ENCODE results near the gene RNF150.

RNF150 gene

DNA sequence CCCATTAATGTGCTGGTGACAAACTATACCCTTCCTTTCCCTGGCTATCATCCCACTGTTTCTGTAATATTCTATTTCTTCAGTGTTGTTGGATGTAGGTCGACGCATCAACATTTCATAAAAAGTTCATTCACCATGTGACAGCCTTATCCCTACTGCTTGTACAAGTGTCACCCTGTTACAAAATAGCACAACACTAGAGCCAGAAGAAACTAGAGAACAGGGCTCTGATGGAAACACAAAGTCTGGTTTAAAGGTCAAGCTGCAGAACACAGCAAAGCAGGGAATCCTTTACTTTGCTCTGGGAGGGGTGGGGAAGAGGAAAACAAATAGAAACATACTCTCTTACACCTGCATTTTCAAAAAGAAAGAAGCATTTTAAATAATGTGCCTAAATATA, 245.8 kb downstream of the RNF150 start:
- Histone ChIP-seq H3K4me3 (no peak overlapping the region), H3K27ac (no peak overlapping the region)
- TF ChIP-seq, protein P1, sequence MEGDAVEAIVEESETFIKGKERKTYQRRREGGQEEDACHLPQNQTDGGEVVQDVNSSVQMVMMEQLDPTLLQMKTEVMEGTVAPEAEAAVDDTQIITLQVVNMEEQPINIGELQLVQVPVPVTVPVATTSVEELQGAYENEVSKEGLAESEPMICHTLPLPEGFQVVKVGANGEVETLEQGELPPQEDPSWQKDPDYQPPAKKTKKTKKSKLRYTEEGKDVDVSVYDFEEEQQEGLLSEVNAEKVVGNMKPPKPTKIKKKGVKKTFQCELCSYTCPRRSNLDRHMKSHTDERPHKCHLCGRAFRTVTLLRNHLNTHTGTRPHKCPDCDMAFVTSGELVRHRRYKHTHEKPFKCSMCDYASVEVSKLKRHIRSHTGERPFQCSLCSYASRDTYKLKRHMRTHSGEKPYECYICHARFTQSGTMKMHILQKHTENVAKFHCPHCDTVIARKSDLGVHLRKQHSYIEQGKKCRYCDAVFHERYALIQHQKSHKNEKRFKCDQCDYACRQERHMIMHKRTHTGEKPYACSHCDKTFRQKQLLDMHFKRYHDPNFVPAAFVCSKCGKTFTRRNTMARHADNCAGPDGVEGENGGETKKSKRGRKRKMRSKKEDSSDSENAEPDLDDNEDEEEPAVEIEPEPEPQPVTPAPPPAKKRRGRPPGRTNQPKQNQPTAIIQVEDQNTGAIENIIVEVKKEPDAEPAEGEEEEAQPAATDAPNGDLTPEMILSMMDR (IDR thresholded peaks at IDR 0.05), result no peak
- no peak for DNase-seq (ENCODE audit: low spot score)

DNA sequence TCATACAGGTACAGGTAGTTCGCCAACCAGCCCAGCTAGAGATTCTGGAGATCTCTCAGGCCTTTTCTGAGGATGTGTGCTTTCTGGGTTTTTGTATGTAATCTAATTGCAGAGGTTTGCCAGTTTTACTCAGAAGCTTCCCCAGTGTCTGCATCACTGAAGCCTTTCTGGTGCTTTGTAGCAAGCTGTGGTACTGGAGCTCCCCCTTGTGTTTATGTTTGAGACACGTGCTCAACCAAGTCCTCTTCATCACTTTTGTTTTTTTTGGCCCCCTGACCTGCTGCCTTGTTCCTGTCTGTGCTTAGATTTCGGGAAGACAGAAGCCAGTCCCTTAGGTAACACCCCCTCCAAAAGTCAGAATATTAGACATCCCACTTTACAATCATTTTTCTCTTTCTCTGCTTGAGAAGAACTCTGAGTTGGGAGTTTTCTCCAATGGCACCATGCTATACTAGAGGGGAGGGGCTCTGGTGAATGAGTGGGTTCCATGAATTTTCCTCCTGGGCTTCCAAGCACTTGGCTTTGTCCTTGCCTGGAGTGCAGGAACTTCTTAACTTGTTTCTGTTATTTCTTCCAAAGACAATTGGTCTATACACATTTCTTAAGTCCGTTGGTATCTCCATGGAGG, 248.7 kb downstream of the RNF150 start:
- Histone ChIP-seq H3K27ac (no peak overlapping the region), H3K4me3 (no peak overlapping the region)
- TF ChIP-seq, protein P1 (IDR thresholded peaks at IDR 0.05), result peak; percentile 15
- DNase-seq (ENCODE audit: low spot score), result no peak

DNA sequence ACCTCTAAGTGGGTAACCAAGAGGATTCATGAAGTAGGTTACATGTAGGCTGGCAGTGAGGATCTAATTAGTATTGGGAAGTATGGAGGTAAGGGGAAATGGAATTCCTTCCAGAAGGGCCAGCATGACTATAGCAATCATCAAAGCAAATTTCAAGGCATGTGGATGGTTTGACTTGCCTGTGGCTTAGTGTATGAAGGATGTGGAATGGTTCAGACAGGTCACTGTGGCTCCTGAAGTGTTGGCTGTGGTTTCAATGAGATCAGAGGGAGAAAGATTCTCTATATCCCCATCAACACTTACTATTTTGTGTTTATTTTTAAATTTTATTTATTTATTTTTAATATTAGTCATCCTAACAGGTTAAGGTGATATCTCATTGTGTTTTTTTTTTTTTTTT, 255.5 kb downstream of the RNF150 start:
- TF ChIP-seq, protein P1 (IDR thresholded peaks at IDR 0.05), result no peak
- H3K27ac ChIP-seq, result no peak overlapping the region
- no peak overlapping the region for H3K4me3 ChIP-seq
- DNase-seq (ENCODE audit: low spot score), result no peak

DNA sequence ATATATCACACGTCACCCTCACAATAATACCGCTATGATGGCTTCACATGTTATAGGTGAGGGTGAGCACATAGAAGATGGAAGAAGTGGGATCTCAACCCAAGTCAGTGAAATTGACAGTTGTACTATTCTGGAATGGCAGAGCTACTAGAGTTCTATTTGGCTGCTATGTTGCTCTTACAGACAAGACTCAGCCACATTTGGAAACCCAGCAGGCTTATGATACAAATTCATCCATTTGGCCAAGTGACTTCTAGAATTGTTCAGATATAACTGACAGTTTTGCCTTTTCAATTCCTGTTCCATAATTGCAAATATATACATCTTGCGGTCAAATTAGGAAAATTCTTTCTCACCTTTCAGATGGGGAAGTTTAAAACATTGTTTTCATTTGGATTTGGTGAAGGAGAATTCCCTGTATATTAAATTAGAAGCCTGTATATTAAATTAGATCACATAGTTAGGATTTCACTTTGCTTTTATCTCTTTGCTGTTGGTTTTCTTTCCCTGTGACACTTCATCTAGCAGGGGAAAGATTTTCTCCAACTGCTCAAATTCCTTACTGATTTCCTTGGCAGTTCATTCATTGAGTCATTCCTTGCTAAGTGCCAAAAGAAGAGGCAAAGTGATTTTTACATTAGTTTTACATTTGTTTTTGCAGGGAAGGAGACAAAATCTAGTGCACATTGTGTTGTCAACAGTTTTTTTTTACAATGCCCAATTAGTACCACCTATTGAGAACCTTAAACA, 256.5 kb downstream of the RNF150 start:
- Histone ChIP-seq H3K27ac (no peak overlapping the region), H3K4me3 (no peak overlapping the region)
- DNase-seq (ENCODE audit: low spot score), result no peak
- TF ChIP-seq, protein P1 (IDR thresholded peaks at IDR 0.05), result no peak

DNA sequence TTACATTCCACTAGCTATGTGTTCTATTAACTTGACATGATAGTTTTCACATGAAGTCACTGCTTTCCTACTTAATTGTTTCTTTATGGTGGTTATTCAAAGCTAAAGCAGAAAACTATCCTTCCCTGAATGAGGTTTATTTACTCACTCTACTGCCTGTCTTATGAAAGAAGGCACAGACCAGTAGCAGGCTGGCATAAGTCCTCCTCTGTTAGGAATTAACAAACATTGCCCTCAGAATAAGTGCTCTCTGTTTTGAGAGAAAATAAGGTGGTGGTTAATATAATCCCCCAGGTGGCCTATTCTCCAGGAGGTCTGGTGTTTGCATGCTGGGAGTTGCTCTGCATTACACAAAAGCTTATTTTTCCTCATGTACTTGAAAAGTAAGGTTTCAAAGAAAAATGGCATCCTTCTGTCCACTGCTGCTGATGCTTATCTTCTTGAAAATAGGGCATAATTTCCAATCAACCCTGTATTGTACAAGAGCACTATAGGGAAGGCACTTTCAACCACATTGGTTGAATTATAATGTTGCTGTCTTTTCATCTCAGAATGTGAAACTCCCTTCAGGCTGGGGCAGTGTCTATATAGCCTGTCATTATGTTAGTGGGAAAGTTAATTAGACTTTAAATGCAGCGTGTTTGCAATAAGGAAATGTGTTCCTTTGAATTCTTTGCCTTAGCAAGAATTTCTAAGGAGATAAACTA, 257.4 kb downstream of the RNF150 start:
- no peak for DNase-seq (ENCODE audit: low spot score)
- TF ChIP-seq, protein P1 (IDR thresholded peaks at IDR 0.05), result no peak
- H3K4me3 ChIP-seq, result no peak overlapping the region
- no peak overlapping the region for H3K27ac ChIP-seq

DNA sequence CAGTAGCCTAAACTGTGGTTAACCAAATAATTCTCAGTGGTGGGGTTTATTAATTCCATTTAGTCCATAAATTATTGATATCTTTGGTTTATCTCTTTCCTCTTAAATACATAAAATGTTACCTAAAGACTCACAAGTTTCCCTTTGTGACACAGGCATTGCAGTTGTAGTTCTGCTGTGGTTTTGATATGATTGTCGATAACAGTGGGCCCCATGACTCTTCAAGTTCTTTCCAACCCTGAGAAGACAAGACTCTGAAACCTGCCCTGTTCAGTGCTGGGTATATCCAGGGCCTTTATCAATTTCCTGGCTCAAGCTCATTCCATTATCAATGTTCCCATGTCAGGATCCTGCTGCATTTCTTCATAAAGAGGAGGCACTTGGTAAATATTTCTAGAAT, 259.2 kb downstream of the RNF150 start:
- TF ChIP-seq, protein P1 (IDR thresholded peaks at IDR 0.05), result no peak
- DNase-seq (ENCODE audit: low spot score), result no peak
- H3K27ac ChIP-seq, result no peak overlapping the region
- no peak overlapping the region for H3K4me3 ChIP-seq

Measured in coronary artery (tissue), 2 donors.